ENCODE results near the gene KRT78.

DNA sequence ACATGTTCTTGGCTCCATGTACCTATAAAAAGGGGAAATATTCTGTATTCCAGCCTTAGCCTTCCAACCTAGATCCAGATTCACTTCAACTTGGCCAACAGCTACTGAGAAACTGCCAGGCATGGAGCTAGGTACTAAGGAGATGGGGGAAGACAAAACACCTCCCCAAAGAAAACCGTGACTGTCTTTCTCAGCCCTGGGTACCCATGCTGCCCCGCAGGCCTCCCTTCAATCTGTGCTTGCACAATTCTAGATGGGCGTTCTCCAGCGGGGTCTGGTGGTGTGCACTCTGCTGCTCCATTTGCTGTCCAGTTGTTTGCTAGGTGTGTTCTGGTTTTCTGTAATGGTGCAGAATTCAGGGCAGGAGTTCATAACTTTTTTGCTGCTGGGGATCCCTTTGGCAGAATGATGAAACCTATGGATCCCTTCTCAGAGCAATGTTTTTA lies 34.1 kb downstream of the KRT78 start:
- TF ChIP-seq, protein P1, sequence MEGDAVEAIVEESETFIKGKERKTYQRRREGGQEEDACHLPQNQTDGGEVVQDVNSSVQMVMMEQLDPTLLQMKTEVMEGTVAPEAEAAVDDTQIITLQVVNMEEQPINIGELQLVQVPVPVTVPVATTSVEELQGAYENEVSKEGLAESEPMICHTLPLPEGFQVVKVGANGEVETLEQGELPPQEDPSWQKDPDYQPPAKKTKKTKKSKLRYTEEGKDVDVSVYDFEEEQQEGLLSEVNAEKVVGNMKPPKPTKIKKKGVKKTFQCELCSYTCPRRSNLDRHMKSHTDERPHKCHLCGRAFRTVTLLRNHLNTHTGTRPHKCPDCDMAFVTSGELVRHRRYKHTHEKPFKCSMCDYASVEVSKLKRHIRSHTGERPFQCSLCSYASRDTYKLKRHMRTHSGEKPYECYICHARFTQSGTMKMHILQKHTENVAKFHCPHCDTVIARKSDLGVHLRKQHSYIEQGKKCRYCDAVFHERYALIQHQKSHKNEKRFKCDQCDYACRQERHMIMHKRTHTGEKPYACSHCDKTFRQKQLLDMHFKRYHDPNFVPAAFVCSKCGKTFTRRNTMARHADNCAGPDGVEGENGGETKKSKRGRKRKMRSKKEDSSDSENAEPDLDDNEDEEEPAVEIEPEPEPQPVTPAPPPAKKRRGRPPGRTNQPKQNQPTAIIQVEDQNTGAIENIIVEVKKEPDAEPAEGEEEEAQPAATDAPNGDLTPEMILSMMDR (conservative IDR thresholded peaks at IDR 0.05; ENCODE audit: low read length), result no peak
- no peak for TF ChIP-seq EZH2phosphoT487 (IDR thresholded peaks at IDR 0.05; ENCODE audit: borderline replicate concordance)
